Measurements from ENCODE around the gene PRPF8. TPM values are rescaled to one million over a fixed set of nuclear protein-coding genes. Genes with fewer than 3 reads are reported as not detected.
"Not testable (repeated sequence)": the region's sequence is repeated elsewhere in the genome, so short reads cannot be mapped to it uniquely, and the experiment has no call there.

Gene PRPF8
- total and polyA plus RNA-seq, 7 donors: 25.9 to 155 (median 115) TPM

- Histone ChIP-seq H3K9me3 (no peaks in the 10 kb centered on the region), H3K36me3 (no peaks in the 10 kb centered on the region), H3K4me1 (no peaks in the 10 kb centered on the region), H3K27ac (no peak overlapping the region), H3K27me3 (no peaks in the 10 kb centered on the region), H3K4me3 (no peak overlapping the region)
- TF ChIP-seq POLR2A (IDR thresholded peaks at IDR 0.05): no peak
- intact Hi-C loops (cut with DNase I): no loop called here
- 58 to 63% methylated on average over 4 of the region's 4 CpGs for WGBS, 2 donors
- no peak for DNase-seq
Measured at GRCh38 chr17:1703063-1703462, 18.4 kb upstream of the PRPF8 start.

GRCh38 chr17:1699891-1700290 lies 15.2 kb upstream of the PRPF8 start:
- H3K27ac ChIP-seq; H3K9me3 ChIP-seq; H3K36me3 ChIP-seq; H3K4me3 ChIP-seq; H3K27me3 ChIP-seq; intact Hi-C loops (cut with DNase I); DNase-seq; H3K4me1 ChIP-seq: not testable (repeated sequence)
- WGBS, 2 donors: 87 to 91% methylated on average over 5 of the region's 5 CpGs

- TF ChIP-seq EP300 (IDR thresholded peaks at IDR 0.05) (no peak), CTCF (IDR thresholded peaks at IDR 0.05) (no peak), POLR2A (IDR thresholded peaks at IDR 0.05) (no peak)
- intact Hi-C loops (cut with DNase I): no loop called here
- no peak overlapping the region for H3K27ac ChIP-seq
- no peaks in the 10 kb centered on the region for H3K9me3 ChIP-seq
- 40 to 48% methylated on average over 5 of the region's 5 CpGs for WGBS, 2 donors
- H3K4me1 ChIP-seq: no peaks in the 10 kb centered on the region
- no peaks in the 10 kb centered on the region for H3K27me3 ChIP-seq
- DNase-seq: no peak
- no peak overlapping the region for H3K4me3 ChIP-seq
- H3K36me3 ChIP-seq: no peaks in the 10 kb centered on the region
Measured at GRCh38 chr17:1697681-1698080, 13.0 kb upstream of the PRPF8 start.

- Histone ChIP-seq H3K27ac (no peak overlapping the region), H3K36me3 (no peaks in the 10 kb centered on the region), H3K9me3 (no peaks in the 10 kb centered on the region), H3K27me3 (no peaks in the 10 kb centered on the region), H3K4me3 (no peak overlapping the region), H3K4me1 (no peaks in the 10 kb centered on the region)
- 86 to 87% methylated on average over 8 of the region's 8 CpGs for WGBS, 2 donors
- TF ChIP-seq CTCF (IDR thresholded peaks at IDR 0.05) (no peak), POLR2A (IDR thresholded peaks at IDR 0.05) (no peak), EP300 (IDR thresholded peaks at IDR 0.05) (no peak), POLR2AphosphoS5 (IDR thresholded peaks at IDR 0.05) (no peak)
- intact Hi-C loops (cut with DNase I): no loop called here
- no peak for DNase-seq
Measured at GRCh38 chr17:1695365-1695764, 10.7 kb upstream of the PRPF8 start.

- Histone ChIP-seq H3K9me3 (no peaks in the 10 kb centered on the region), H3K4me1 (no peaks in the 10 kb centered on the region), H3K27me3 (no peaks in the 10 kb centered on the region), H3K27ac (no peak overlapping the region), H3K36me3 (no peaks in the 10 kb centered on the region), H3K4me3 (no peak overlapping the region)
- TF ChIP-seq POLR2AphosphoS5 (IDR thresholded peaks at IDR 0.05) (no peak), CTCF (IDR thresholded peaks at IDR 0.05) (no peak)
- WGBS, 2 donors: 87 to 91% methylated on average over 7 of the region's 7 CpGs
- intact Hi-C loops (cut with DNase I): no loop called here
- DNase-seq: no peak
Measured at GRCh38 chr17:1693339-1693738, 8.7 kb upstream of the PRPF8 start.

- intact Hi-C loops (cut with DNase I): no loop called here
Measured at GRCh38 chr17:1690544-1691221, 6.0 kb upstream of the PRPF8 start.

GRCh38 chr17:1688405-1688804 lies 3.7 kb upstream of the PRPF8 start:
- H3K36me3 ChIP-seq; H3K27me3 ChIP-seq; H3K4me3 ChIP-seq; intact Hi-C loops (cut with DNase I); H3K27ac ChIP-seq; H3K9me3 ChIP-seq; DNase-seq: not testable (repeated sequence)
- H3K4me1 ChIP-seq: peaks cover 0 to 13% (median 11%) of the 10 kb centered on the region in 4 donors
- 81 to 89% methylated on average over 6 of the region's 6 CpGs for WGBS, 2 donors

More at GRCh38 chr17:1690544-1691221, 6.0 kb upstream of the PRPF8 start:
- Histone ChIP-seq H3K4me1 (peaks cover 0 to under 1% (median 0%) of the 10 kb centered on the region in 4 donors), H3K27me3 (no peaks in the 10 kb centered on the region), H3K36me3 (no peaks in the 10 kb centered on the region), H3K4me3 (no peak overlapping the region), H3K9me3 (no peaks in the 10 kb centered on the region), H3K27ac (no peak overlapping the region)
- 87 to 92% methylated on average over 6 to 8 of the region's 8 CpGs for WGBS, 2 donors
- no peak for DNase-seq
- TF ChIP-seq EP300 (IDR thresholded peaks at IDR 0.05) (no peak), POLR2AphosphoS5 (IDR thresholded peaks at IDR 0.05) (no peak), CTCF (IDR thresholded peaks at IDR 0.05) (no peak), POLR2A (IDR thresholded peaks at IDR 0.05) (no peak)
